Hepatocyte (in vitro differentiated cells): ENCODE data around the gene GINS2. TPM values are rescaled to one million over a fixed set of nuclear protein-coding genes. Genes with fewer than 3 reads are reported as not detected.

ENCODE experiments used
- DNase-seq: peaks from one replicate; pipeline ENCODE4 v3.0.0-alpha.2; 2016; ENCODE audit warnings: low spot score
- H2AFZ ChIP-seq: fragments of 200-600 bp; sonication (generic); 2 replicates; pipeline ENCODE4 v1.6.0; 2016; ENCODE audit warnings: antibody characterized with exemption, mild to moderate bottlenecking
- H3K27ac ChIP-seq: fragments of 200-600 bp; sonication (generic); 2 replicates; pipeline ENCODE4 v1.5.1; 2016; ENCODE audit warnings: mild to moderate bottlenecking
- H3K27me3 ChIP-seq: fragments of 200-600 bp; sonication (generic); 2 replicates; pipeline ENCODE4 v1.6.1; 2016
- H3K36me3 ChIP-seq: fragments of 200-600 bp; sonication (generic); replicated peaks from 2 replicates; pipeline ENCODE4 v1.5.1; 2016; ENCODE audit warnings: low read depth; ENCODE audit not compliant: insufficient read depth
- H3K4me1 ChIP-seq: fragments of 200-600 bp; sonication (generic); 2 replicates; pipeline ENCODE4 v1.5.1; 2016; ENCODE audit warnings: mild to moderate bottlenecking, moderate library complexity; ENCODE audit not compliant: insufficient read depth
- H3K4me2 ChIP-seq: fragments of 200-600 bp; sonication (generic); 2 replicates; pipeline ENCODE4 v1.6.0; 2016
- H3K4me3 ChIP-seq: fragments of 200-600 bp; sonication (generic); 2 replicates; pipeline ENCODE4 v1.5.1; 2016; ENCODE audit warnings: mild to moderate bottlenecking
- H3K79me2 ChIP-seq: fragments of 200-600 bp; sonication (generic); 2 replicates; pipeline ENCODE4 v1.6.0; 2017; ENCODE audit warnings: mild to moderate bottlenecking
- H3K9me2 ChIP-seq: fragments of 200-600 bp; sonication (generic); replicated peaks from 2 replicates; pipeline ENCODE4 v1.6.0; 2017; ENCODE audit warnings: mild to moderate bottlenecking; ENCODE audit not compliant: insufficient read depth
- H3K9me3 ChIP-seq: fragments of 200-600 bp; sonication (generic); 2 replicates; pipeline ENCODE4 v1.5.1; 2016; ENCODE audit warnings: low read depth, mild to moderate bottlenecking
- H4K20me1 ChIP-seq: fragments of 200-600 bp; sonication (generic); 2 replicates; pipeline ENCODE4 v1.6.0; 2016; ENCODE audit warnings: mild to moderate bottlenecking; ENCODE audit not compliant: insufficient read depth, poor library complexity, severe bottlenecking
- CTCF ChIP-seq: fragments of 200-600 bp; sonication (generic); IDR thresholded peaks from 2 replicates; pipeline ENCODE4 v1.5.1; 2016; ENCODE audit warnings: antibody characterized with exemption, mild to moderate bottlenecking; ENCODE audit not compliant: poor library complexity
- EZH2 ChIP-seq: fragments of 200-600 bp; sonication (generic); IDR thresholded peaks from 2 replicates; pipeline ENCODE4 v1.6.1; 2016; ENCODE audit warnings: antibody characterized with exemption, mild to moderate bottlenecking, borderline replicate concordance
- EZH2phosphoT487 ChIP-seq: fragments of 200-600 bp; sonication (generic); IDR thresholded peaks from one replicate; pipeline ENCODE4 v1.6.1; 2018; ENCODE audit warnings: antibody characterized with exemption, mild to moderate bottlenecking, low read depth, moderate library complexity; ENCODE audit not compliant: unreplicated experiment, severe bottlenecking
- WGBS: methylation state at CpG from one replicate; pipeline ENCODE4 v1.1.6; 2016; ENCODE audit warnings: low lambda C conversion rate; ENCODE audit errors: missing lambda C conversion rate; 5-methylcytosine and 5-hydroxymethylcytosine counted together
- polyA plus RNA-seq: library from polyadenylated mRNA; unstranded; fragments of >200 nt; fragmentation: Nextera tagmentation; extraction: Ambion mirVana; gene quantifications from 2 replicates; pipeline ENCODE4 v1.2.1, GENCODE V29; 2016
- total RNA-seq: library from RNA; depleted of rRNA; stranded (reverse); fragments of >200 nt; gene quantifications from 2 replicates; pipeline ENCODE4 v1.2.3, GENCODE V29; 2014

Gene GINS2
- total and polyA plus RNA-seq, 2 experiments from 2014 or later: 6.3 to 7.5 TPM

- no peak overlapping the region for H3K4me3 ChIP-seq
- TF ChIP-seq CTCF: no peak
- no peak for DNase-seq
- no peaks in the 10 kb centered on the region for H3K9me3 ChIP-seq
- H3K27ac ChIP-seq: peak overlapping the region; percentile 23
- H3K27me3 ChIP-seq: no peaks in the 10 kb centered on the region
- 71% methylated on average over 33 of the region's 42 CpGs for WGBS
- peaks cover 27% of the 10 kb centered on the region for H3K79me2 ChIP-seq
- H2AFZ ChIP-seq: no peak overlapping the region
- peaks cover 17% of the 10 kb centered on the region for H3K4me1 ChIP-seq
- peaks cover 77% of the 10 kb centered on the region for H4K20me1 ChIP-seq
- no peak overlapping the region for H3K4me2 ChIP-seq
- no peaks in the 10 kb centered on the region for H3K9me2 ChIP-seq
- H3K36me3 ChIP-seq: no peaks in the 10 kb centered on the region
Measured at GRCh38 chr16:85650844-85651628, 37.7 kb downstream of the GINS2 start.

- DNase-seq: no peak
- H3K4me2 ChIP-seq: no peak overlapping the region
- 97% methylated on average over 33 of the region's 39 CpGs for WGBS
- no peak overlapping the region for H3K4me3 ChIP-seq
- peaks cover 19% of the 10 kb centered on the region for H3K4me1 ChIP-seq
- peaks cover 32% of the 10 kb centered on the region for H3K79me2 ChIP-seq
- H3K9me2 ChIP-seq: no peaks in the 10 kb centered on the region
- H2AFZ ChIP-seq: no peak overlapping the region
- peaks cover 79% of the 10 kb centered on the region for H4K20me1 ChIP-seq
- no peaks in the 10 kb centered on the region for H3K27me3 ChIP-seq
- TF ChIP-seq CTCF (no peak), EZH2phosphoT487 (no peak), EZH2 (no peak)
- H3K36me3 ChIP-seq: no peaks in the 10 kb centered on the region
- H3K9me3 ChIP-seq: no peaks in the 10 kb centered on the region
- no peak overlapping the region for H3K27ac ChIP-seq
Measured at GRCh38 chr16:85650135-85650843, 38.5 kb downstream of the GINS2 start.

GRCh38 chr16:85649411-85650134, 39.2 kb downstream of the GINS2 start:
- H3K27me3 ChIP-seq: no peaks in the 10 kb centered on the region
- DNase-seq: no peak
- no peaks in the 10 kb centered on the region for H3K9me2 ChIP-seq
- peaks cover 25% of the 10 kb centered on the region for H3K4me1 ChIP-seq
- no peak overlapping the region for H3K27ac ChIP-seq
- no peaks in the 10 kb centered on the region for H3K36me3 ChIP-seq
- H3K79me2 ChIP-seq: peaks cover 33% of the 10 kb centered on the region
- TF ChIP-seq EZH2 (no peak), EZH2phosphoT487 (no peak), CTCF (no peak)
- H3K9me3 ChIP-seq: no peaks in the 10 kb centered on the region
- H4K20me1 ChIP-seq: peaks cover 86% of the 10 kb centered on the region
- 89% methylated on average over 15 of the region's 16 CpGs for WGBS
- H3K4me2 ChIP-seq: no peak overlapping the region
- H2AFZ ChIP-seq: no peak overlapping the region
- H3K4me3 ChIP-seq: no peak overlapping the region
